ENCODE measurements around the gene TBC1D14. TPM values are rescaled to one million over a fixed set of nuclear protein-coding genes. Genes with fewer than 3 reads are reported as not detected.

TBC1D14 gene
- total and polyA plus RNA-seq, 4 donors: 15.1 to 60.1 (median 46.4) TPM

GRCh38 chr4:6873291-6873690, 36.3 kb upstream of the TBC1D14 start:
- Histone ChIP-seq H3K4me3 (no peak overlapping the region), H3K4me1 (ENCODE audit: control insufficient read depth in 5 of 5, insufficient read depth in 5 of 5, low read length in 5 of 5) (no peaks in the 10 kb centered on the region), H3K27ac (ENCODE audit: low read depth in 1 of 2, low read length in 1 of 2) (no peak overlapping the region), H3K27me3 (ENCODE audit: control insufficient read depth in 3 of 3, insufficient read depth in 3 of 3, low read length in 2 of 3) (no peaks in the 10 kb centered on the region), H3K9me3 (ENCODE audit: control insufficient read depth in 4 of 4, insufficient read depth in 3 of 4, low read length in 3 of 4) (no peaks in the 10 kb centered on the region), H3K9ac (ENCODE audit: insufficient read depth in 1 of 2, low read length in 2 of 2) (no peak overlapping the region), H3K36me3 (ENCODE audit: control insufficient read depth in 4 of 4, insufficient read depth in 4 of 4, low read length in 4 of 4) (peaks cover 13 to 47% (median 28%) of the 10 kb centered on the region in 4 donors)
- TF ChIP-seq CTCF (IDR thresholded peaks at IDR 0.05; ENCODE audit: control extremely low read depth, extremely low read depth): no peak
- ATAC-seq (ENCODE audit: insufficient read depth, low FRiP score) (no peak), DNase-seq (no peak)

- Histone ChIP-seq H3K4me3 (no peak overlapping the region), H3K9me3 (ENCODE audit: control insufficient read depth in 4 of 4, insufficient read depth in 3 of 4, low read length in 3 of 4) (no peaks in the 10 kb centered on the region), H3K27me3 (ENCODE audit: control insufficient read depth in 3 of 3, insufficient read depth in 3 of 3, low read length in 2 of 3) (no peaks in the 10 kb centered on the region), H3K27ac (ENCODE audit: low read depth in 1 of 2, low read length in 1 of 2) (no peak overlapping the region), H3K36me3 (ENCODE audit: control insufficient read depth in 4 of 4, insufficient read depth in 4 of 4, low read length in 4 of 4) (peaks cover 18 to 53% (median 31%) of the 10 kb centered on the region in 4 donors), H3K4me1 (ENCODE audit: control insufficient read depth in 5 of 5, insufficient read depth in 5 of 5, low read length in 5 of 5) (no peaks in the 10 kb centered on the region), H3K9ac (ENCODE audit: insufficient read depth in 1 of 2, low read length in 2 of 2) (no peak overlapping the region)
- WGBS, 2 donors: 55 to 68% methylated on average over 3 of the region's 3 CpGs
- TF ChIP-seq CTCF (IDR thresholded peaks at IDR 0.05; ENCODE audit: control extremely low read depth, extremely low read depth): peak; percentile 63
- ATAC-seq (ENCODE audit: insufficient read depth, low FRiP score): no peak
- DNase-seq: peak; percentile 62 to 67 (median 63)
Observed at GRCh38 chr4:6873792-6874461, 35.7 kb upstream of the TBC1D14 start.

- Histone ChIP-seq H3K36me3 (ENCODE audit: control insufficient read depth in 4 of 4, insufficient read depth in 4 of 4, low read length in 4 of 4) (peaks cover 18 to 60% (median 39%) of the 10 kb centered on the region in 4 donors), H3K4me3 (no peak overlapping the region), H3K9me3 (ENCODE audit: control insufficient read depth in 4 of 4, insufficient read depth in 3 of 4, low read length in 3 of 4) (no peaks in the 10 kb centered on the region), H3K4me1 (ENCODE audit: control insufficient read depth in 5 of 5, insufficient read depth in 5 of 5, low read length in 5 of 5) (no peaks in the 10 kb centered on the region), H3K27ac (ENCODE audit: low read depth in 1 of 2, low read length in 1 of 2) (no peak overlapping the region), H3K9ac (ENCODE audit: insufficient read depth in 1 of 2, low read length in 2 of 2) (no peak overlapping the region), H3K27me3 (ENCODE audit: control insufficient read depth in 3 of 3, insufficient read depth in 3 of 3, low read length in 2 of 3) (no peaks in the 10 kb centered on the region)
- no peak for TF ChIP-seq CTCF (IDR thresholded peaks at IDR 0.05; ENCODE audit: control extremely low read depth, extremely low read depth)
- WGBS, 2 donors: 98 to 100% methylated on average over 4 of the region's 4 CpGs
- no peak for ATAC-seq (ENCODE audit: insufficient read depth, low FRiP score)
- DNase-seq: no peak
Observed at GRCh38 chr4:6874981-6875380, 34.6 kb upstream of the TBC1D14 start.

GRCh38 chr4:6875431-6875831, 34.2 kb upstream of the TBC1D14 start:
- 38 to 52% methylated on average over 4 of the region's 4 CpGs for WGBS, 2 donors
- no peaks in the 10 kb centered on the region for H3K4me1 ChIP-seq (ENCODE audit: control insufficient read depth in 5 of 5, insufficient read depth in 5 of 5, low read length in 5 of 5)
- H3K4me3 ChIP-seq: no peak overlapping the region
- H3K9me3 ChIP-seq (ENCODE audit: control insufficient read depth in 4 of 4, insufficient read depth in 3 of 4, low read length in 3 of 4): no peaks in the 10 kb centered on the region
- DNase-seq (no peak), ATAC-seq (ENCODE audit: insufficient read depth, low FRiP score) (peak; percentile 24)
- H3K27ac ChIP-seq (ENCODE audit: low read depth in 1 of 2, low read length in 1 of 2): no peak overlapping the region
- no peak overlapping the region for H3K9ac ChIP-seq (ENCODE audit: insufficient read depth in 1 of 2, low read length in 2 of 2)
- no peak for TF ChIP-seq CTCF (IDR thresholded peaks at IDR 0.05; ENCODE audit: control extremely low read depth, extremely low read depth)
- H3K27me3 ChIP-seq (ENCODE audit: control insufficient read depth in 3 of 3, insufficient read depth in 3 of 3, low read length in 2 of 3): no peaks in the 10 kb centered on the region
- H3K36me3 ChIP-seq (ENCODE audit: control insufficient read depth in 4 of 4, insufficient read depth in 4 of 4, low read length in 4 of 4): peaks cover 18 to 61% (median 40%) of the 10 kb centered on the region in 4 donors

Measured in lung (tissue), 12 donors.